Renal pelvis (tissue), 4 donors: ENCODE measurements around the gene SLC38A3. TPM values are rescaled to one million over a fixed set of nuclear protein-coding genes. Genes with fewer than 3 reads are reported as not detected.

Source experiments
- DNase-seq: peaks from one replicate; pipeline ENCODE4 v3.0.0-alpha.2; 2013
- polyA plus RNA-seq, 3 donors: library from polyadenylated mRNA; unstranded; fragments of 120-200 nt; gene quantifications; one replicate each; pipeline ENCODE4 v1.2.1, GENCODE V29; 2013; ENCODE audit not compliant: insufficient read length in 3 of 3

The SLC38A3 gene
- polyA plus RNA-seq, 3 donors, result 8.3 to 9.4 (median 9.1) TPM

DNA sequence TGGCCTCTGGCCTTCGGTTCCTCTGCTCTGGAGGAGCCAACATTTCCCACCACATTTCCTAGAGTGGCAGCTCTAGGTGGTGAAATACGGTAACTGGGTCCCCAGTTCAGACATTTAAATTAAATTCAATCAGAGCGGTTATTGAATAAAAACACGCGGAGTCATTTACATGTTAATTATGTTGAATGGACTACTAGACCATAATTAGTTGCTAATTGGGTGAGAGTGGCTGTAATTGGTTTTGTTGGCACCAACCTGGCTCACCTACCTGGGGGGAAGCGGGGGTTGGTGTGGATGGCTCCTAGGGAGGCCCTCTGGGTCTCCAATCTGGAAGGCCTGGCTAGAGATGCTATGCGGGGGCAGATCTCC, 37.2 kb upstream of the SLC38A3 start:
- no peak for DNase-seq

DNA sequence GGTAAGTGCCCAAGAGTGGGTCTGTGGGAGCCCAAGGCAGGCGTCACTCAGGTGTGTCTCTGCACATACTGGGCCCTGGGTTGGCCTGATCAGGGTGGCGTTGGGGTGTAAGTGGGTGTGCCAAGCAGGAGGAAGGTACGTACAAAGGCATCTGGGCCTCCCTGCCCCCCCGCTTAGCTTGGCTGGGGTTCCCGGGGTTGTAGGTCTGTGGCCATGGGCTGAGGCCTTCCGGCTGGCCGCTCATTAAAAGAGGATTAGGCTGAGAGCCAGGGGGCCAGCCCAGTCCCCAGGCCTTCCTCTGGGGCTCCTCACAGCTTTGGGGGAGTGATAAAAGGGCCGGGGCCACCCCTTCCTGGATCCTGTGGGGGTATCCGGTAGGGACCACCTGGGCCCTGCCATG, 36.7 kb upstream of the SLC38A3 start:
- DNase-seq, result no peak

DNA sequence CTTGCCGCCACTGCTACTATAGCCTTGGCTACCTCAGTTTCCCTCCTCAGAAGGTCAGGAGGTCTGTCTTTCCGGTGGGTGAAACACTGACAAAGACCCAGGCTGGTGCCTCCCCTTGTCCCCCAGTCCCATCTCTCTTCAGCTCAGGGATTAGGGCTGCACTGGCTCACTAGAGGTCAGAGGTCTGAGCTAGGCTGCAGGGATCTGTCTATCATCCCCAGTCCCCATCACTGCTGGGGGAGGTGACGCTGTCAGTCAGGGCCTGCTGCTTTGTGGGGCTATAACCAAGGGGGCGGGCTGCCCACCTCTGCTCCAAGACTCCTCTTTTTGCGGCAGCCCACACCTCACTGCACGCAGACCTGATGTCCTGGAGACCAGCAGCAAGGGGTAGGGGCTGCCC, 36.3 kb upstream of the SLC38A3 start:
- DNase-seq, result no peak

DNA sequence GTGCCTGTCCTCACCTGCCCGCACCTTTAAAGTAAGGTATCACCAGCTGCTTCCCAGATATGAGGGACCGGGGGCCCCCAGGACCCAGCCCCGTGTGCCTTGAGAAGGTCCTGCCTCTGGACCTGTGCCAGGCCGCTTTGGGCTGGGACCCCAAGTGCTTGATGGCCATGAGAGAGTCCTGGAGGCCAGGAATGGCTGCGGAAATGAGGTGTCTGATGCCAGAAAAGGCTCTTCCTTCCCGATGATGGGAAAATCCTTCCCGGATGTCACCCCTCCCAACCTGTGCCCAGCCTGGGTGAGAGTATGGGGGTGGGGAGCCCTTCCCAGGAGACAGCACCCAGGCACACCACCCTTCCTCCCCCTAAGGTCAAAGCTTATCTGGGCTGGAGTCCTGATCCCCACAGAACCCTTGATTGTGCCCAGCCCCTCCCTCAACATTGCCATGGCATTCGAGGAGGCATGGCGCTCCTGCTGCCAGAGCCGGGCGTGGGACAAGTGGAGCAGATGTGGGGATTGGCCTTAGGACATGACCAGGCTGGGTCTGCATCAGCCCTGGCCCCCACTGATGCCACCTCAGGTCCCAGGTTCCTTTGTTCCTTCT, 35.7 kb upstream of the SLC38A3 start:
- DNase-seq, result no peak

DNA sequence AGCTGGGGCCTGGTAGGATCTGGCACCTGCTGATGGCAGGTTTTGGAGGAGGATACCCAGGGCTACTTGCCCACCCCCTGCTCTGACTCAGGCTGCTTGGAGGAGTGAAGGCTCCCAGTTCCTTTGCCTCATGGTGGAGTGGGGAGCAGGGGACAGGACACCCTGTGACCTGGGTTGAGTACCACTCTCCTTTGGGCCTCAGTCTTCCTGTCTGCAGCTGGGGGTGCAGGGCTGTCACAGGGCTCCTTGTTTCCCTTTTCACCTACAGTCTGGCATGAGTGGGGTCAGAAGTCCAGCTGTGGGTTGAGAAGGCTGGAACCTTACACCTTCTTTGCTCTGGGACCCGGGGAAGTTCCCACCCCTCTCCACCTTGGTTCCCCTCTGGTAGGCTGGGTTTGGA, 35.2 kb upstream of the SLC38A3 start:
- DNase-seq, result no peak

DNA sequence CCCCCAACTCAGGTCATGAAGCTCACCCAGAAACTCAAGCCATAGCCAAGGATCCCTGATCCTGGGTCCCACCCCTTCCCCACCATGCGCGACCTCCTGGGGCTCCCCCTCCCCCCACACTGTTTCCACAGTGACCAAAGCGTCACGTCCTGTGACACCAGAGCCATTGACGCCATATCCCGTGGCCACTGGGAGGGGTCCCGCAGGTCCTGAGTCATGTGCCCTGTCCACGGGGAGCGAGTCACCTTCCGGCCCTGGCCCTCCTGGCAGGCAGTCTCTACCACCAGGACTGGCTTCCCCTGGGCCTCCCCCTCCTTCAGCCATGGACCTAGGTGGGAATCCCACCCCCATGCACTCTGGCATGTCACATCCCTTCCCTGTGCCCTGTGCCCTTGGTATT, 34.4 kb upstream of the SLC38A3 start:
- DNase-seq, result no peak

DNA sequence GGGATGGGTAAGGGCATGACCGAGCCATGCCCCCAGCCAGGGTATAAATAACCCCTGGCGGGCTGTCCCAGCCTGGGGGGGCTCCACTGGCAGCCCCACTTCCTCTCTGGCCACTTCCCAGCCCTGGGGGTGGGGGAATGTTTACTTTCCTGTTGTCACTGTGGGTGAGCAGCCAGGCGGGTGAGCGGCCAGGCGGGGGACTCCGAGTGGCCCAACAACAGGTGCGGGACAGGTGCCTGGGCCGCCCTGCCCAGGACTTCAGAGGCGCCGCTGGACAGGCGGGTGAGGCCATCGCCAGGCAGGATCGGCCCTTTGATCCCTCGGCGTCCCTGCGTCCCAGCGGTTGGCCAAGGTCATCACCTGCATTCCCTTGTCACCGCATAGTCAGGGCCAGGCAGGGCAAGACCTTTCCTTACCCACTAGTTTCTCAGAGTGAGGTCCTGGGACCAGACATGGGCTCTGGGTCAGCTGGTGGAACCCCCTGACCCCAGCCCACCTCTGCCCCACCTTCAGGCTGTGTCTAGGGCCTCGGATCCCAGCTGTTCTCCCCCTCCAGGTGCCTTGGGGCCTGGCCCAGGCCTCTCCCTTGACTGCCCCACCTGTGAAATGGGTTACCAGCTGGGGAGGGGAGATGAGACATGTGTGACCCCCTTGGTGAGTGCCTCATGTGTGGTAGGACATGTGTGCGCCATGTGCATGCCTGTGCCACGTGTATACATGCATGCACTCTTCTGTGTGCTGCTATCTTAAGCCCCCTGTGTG, 33.4 kb upstream of the SLC38A3 start:
- no peak for DNase-seq

DNA sequence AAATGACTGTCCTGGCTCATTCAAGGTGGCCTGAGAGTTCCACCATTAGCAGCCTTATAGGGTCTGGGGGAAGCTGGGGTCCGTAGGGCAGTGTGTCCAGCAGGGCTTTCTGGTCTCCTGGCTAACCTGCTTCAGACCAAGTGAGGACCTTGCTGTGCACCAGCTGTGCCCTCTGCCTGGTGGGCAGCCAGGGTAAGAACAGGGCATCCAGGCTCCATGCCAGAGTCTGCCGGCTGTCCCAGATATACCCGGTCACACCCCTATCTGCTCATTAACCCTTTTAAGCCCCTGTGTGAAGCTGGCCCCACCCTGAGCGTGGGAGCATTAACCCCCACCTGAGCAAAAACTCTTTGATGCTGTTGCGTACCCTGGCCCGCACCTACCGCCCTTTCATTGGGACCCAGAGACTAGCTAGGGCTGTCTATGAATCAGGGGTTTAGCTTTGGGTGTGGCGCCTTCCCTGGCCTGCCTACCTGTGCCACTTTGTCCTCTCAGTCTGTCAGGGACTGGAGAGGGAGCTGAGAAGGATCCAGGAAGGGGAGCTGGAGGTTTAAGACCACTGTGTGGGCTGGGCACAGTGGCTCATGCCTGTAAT, 32.3 kb upstream of the SLC38A3 start:
- no peak for DNase-seq

DNA sequence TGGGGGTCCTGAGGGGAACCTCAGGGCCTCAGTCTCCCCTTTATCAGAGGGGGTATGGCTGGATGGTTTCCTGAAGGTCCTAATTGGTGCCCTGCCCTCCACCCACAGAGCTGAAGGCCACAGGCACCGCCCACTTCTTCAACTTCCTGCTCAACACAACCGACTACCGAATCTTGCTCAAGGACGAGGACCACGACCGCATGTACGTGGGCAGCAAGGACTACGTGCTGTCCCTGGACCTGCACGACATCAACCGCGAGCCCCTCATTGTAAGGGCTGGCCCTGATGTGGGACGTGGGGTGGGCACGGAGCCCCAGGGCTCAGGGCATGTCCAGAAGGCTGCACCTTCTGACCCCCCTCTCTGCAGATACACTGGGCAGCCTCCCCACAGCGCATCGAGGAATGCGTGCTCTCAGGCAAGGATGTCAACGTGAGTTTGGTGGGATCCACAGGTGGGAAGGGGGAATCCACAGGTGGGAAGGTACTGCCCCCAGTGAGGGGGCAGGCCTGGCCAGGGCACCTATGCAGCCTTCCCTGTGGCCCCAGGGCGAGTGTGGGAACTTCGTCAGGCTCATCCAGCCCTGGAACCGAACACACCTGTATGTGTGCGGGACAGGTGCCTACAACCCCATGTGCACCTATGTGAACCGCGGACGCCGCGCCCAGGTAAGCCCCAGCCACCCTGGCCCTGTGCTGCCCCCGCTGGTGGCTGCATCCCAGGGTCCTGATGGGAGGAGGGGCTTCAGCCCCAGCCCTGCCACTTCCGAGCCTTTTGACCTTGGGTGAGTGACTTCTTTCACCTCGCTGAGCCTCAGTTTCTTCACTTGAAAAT, 31.2 kb upstream of the SLC38A3 start:
- DNase-seq, result no peak

DNA sequence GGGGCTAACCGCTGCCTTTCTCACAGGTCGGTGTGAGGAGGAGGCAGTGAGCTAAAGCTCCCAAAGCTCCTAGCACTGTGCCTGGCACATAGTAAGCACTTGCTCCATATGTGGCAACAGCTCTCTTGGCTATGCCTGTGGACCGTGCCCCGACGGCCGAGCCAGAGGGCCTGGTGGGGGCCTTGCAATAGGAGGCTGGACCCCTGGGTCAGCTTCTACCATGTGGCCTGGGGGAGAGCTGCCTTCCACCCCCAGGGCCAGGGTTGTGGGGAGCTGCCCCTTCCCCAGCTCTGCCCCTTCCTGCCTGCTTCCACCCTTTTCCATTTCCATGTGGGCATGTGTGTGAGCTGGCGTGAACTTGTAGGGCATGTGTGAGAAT, 30.6 kb upstream of the SLC38A3 start:
- no peak for DNase-seq

DNA sequence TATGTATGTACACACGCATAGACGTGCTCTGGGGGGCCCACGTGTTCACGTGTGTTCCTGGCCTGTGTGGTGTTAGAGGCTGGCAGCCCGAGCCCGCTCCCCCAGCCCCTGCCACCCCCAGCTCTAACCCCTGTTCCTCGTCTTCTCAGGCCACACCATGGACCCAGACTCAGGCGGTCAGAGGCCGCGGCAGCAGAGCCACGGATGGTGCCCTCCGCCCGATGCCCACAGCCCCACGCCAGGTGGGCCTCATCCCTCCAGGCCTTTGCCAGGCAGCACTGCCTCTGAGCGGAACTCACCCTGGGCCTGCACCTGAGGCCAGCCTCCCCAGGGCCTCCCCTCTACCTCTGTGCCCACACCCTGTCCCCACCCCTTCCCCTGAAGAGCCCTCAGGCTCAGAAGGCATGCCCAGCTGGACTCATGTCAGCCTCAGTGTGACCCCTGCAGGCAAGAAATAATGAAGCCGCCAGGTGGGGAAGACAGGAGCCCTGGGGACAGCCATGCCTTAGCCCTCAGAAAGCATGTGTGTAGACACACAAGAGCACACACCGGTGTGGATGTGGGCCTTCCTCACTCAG, 30.0 kb upstream of the SLC38A3 start:
- no peak for DNase-seq

DNA sequence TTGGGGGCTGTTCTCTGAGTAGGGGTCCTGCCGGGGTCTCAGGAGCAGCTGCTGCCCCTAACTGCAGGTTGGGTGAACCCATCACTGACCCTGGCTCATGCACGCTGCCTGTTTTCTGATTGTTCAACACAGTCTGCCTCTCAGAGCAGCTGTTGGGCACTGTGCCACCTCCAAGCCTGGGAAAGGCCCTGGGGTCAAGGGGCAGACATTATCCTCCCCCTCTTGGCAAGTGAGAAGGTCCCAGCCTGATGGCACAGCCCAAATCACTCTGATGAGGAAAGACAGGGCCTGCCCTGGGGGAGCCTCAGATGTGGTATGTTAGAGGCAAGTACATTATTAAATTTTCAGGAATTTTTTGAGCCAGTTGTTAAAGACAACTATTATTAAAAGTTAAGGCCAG, 27.7 kb upstream of the SLC38A3 start:
- no peak for DNase-seq

DNA sequence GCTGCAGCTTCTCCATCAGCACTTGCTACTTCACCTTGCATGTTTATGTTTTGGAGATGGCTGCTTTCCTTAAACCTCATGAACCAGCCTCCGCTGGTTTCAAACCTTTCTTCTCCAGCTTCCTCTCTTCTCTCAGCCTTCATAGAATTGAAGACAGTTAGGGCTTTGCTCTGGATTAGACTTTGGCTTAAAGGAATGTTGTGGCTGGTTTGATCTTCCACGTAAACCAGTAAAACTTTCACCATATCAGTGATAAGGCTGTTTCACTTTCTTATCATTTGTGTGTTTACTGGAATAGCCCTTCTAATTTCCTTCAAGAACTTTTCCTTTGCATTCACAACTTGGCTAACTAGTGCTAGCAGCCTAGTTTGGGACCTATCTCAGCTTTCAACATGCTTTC, 25.4 kb upstream of the SLC38A3 start:
- no peak for DNase-seq

DNA sequence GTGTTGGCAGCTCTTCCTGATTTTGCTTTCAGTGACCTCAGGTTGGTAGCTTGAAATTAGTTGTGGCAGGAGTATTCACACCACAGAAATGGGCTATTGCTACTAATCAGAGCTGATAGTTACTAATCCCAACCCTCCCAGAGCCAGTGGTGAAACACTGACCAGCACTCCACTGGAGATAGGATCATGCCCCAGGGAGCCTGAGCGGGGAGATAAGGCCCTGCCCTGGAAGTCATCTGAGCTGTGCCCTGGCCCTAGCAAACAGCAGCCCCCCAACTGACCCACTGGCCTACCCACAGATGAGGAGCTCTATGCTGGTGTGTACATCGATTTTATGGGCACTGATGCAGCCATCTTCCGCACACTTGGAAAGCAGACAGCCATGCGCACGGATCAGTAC, 23.1 kb upstream of the SLC38A3 start:
- DNase-seq, result no peak

DNA sequence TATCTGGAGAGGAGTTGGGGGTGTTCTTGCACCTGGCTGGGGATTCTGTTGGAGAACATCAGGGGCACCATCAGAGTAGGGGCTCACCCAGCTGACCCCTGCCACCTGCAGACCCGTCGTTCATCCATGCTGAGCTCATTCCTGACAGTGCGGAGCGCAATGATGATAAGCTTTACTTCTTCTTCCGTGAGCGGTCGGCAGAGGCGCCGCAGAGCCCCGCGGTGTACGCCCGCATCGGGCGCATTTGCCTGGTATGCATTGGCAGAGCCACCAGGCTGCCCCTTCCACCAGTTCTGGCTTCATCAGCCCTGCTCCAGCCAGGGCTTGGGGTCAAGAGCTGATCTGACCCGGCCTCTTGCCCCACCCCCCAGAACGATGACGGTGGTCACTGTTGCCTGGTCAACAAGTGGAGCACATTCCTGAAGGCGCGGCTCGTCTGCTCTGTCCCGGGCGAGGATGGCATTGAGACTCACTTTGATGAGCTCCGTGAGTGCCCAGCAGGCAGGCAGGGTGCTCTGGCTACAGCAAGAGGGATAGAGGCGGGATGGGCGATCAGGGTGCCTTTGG, 22.5 kb upstream of the SLC38A3 start:
- no peak for DNase-seq

DNA sequence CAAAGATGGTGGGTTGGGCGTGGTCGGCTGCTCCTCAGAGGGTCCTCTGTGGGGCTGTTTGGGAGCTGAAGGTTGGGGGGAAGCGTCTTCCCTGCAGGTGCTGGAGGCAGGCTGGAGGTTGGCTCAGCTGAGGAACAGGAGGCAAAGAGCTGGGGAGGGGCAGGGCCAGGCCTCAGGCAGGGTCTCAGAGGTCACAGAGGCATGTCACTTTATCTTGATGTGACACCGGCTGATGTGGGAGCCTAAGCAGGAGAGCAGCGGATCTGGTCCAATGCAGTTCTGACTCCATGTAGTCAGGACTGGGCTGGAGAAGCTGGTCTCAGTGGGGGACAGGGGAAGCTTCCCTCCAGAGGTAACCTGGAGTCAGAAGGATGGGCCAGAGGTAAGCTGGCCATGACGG, 21.3 kb upstream of the SLC38A3 start:
- no peak for DNase-seq

DNA sequence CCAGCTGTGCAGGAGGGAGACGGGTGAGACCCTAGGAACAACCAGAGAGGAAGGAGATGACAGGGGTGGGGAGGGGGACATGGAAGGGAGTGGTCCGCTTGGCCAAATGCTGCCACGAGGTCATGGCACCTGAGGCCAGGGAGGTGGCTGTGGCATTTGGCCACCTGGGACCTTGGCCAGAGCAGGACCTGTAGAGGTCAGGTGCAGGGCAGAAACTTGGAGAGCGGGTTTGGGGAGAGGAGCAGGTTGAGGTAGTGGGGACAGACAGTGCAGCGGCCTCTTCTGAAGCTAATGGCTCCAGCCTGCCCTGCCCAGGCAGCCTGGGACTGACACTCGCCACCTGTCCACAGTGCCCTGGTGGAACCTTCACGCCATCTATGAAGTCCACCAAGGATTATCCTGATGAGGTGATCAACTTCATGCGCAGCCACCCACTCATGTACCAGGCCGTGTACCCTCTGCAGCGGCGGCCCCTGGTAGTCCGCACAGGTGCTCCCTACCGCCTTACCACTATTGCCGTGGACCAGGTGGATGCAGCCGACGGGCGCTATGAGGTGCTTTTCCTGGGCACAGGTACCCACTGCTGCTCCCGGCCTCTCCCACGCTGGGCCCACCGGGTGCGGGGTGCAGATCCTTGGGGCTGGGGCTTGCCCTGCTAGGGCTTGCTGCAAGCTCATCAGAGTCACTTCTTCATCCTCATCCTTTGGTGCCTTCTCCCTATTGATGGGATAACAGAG, 20.7 kb upstream of the SLC38A3 start:
- DNase-seq, result no peak

DNA sequence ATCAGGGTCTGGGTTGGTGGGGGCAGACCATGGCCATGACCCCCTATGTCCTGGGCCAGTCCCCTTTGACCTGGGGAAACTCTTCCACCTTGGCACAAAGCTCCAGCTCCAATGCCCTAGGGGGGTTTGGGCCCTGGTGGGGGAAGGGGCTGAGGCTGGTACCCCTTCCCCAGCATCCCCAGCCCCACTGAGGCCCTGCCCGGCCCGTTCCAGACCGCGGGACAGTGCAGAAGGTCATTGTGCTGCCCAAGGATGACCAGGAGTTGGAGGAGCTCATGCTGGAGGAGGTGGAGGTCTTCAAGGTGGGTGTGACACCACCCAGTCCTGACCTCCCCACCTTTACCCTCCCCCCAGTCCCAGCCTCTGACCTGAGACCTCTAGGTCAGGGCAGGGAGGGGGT, 19.8 kb upstream of the SLC38A3 start:
- no peak for DNase-seq

DNA sequence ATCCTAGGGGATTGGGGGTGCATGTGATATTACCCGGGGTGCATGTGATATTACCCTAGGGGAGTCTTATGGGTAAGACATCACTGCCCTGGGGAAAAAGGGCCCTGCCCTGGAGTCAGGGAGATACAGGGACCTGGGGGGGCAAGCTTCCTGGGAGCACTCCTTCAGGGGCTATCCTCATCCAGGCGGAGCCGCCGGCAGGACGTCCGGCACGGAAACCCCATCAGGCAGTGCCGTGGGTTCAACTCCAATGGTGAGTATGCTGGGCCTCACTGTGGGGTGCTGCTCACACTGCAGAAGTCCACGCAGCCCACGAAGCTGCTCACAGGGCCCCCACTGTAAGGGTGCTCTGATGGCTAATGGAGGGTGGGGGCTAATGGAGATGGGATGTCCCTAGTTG, 19.0 kb upstream of the SLC38A3 start:
- no peak for DNase-seq

DNA sequence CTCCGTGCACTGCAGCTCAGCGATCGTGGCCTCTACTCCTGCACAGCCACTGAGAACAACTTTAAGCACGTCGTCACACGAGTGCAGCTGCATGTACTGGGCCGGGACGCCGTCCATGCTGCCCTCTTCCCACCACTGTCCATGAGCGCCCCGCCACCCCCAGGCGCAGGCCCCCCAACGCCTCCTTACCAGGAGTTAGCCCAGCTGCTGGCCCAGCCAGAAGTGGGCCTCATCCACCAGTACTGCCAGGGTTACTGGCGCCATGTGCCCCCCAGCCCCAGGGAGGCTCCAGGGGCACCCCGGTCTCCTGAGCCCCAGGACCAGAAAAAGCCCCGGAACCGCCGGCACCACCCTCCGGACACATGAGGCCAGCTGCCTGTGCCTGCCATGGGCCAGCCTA, 17.3 kb upstream of the SLC38A3 start:
- no peak for DNase-seq

DNA sequence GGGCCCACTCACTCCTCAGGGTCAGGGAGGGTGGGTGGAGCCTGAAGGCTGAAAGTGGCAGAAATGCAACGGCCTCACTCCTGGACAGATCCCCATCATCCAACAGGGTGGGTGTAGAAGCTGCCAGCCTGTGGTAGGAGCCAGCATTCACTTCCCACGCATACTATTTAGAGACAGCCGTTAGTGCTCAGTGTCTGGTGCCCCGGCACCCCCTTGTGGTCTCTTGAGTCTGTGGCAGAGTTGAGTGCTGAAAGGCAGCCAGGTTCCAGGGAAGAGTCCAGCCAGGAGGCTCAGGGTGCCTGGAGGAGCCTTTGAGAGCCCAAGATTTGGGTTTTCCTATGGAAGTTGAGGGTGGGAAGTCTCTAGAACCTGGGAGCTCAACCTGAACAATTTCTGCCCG, 15.8 kb upstream of the SLC38A3 start:
- peak; percentile 83 for DNase-seq
